IMR-90 (cell line): ENCODE data around the gene HOXA7. TPM values are rescaled to one million over a fixed set of nuclear protein-coding genes. Genes with fewer than 3 reads are reported as not detected.

ENCODE experiments used
- CEBPB ChIP-seq: IDR thresholded peaks from 2 replicates; pipeline ENCODE4 v1.6.1; 2012; ENCODE audit warnings: low read depth, low read length, improper control_type of control experiment
- CTCF ChIP-seq: conservative IDR thresholded peaks from 2 replicates; pipeline ENCODE4 v1.5.1; 2012; ENCODE audit warnings: mild to moderate bottlenecking, low read depth, low read length, improper control_type of control experiment
- MAFK ChIP-seq: IDR thresholded peaks from 2 replicates; pipeline ENCODE4 v1.6.1; 2012; ENCODE audit warnings: low read depth, low read length, improper control_type of control experiment
- NFE2L2 ChIP-seq: fragments of 150-350 bp; IDR thresholded peaks from 2 replicates; pipeline ENCODE4 v1.6.1; 2016; ENCODE audit warnings: low read depth, mild to moderate bottlenecking, low read length
- RAD21 ChIP-seq: IDR thresholded peaks from 2 replicates; pipeline ENCODE4 v1.6.1; 2012; ENCODE audit warnings: low read length, improper control_type of control experiment
- polyA plus RNA-seq, 3 experiments: library from polyadenylated mRNA; depleted of rRNA; stranded (reverse); fragments of >200 nt; gene quantifications; 2 replicates each; pipeline ENCODE4 v1.2.3, GENCODE V29; 2012; ENCODE audit warnings: low replicate concordance in 1 of 3
- total RNA-seq: library from RNA; depleted of rRNA; stranded (reverse); fragments of >200 nt; gene quantifications from 2 replicates; pipeline ENCODE4 v1.2.3, GENCODE V29; 2012

HOXA7 gene
- total and polyA plus RNA-seq, 2 of the 4 experiments (the other 2 are of a cell fraction) = 0.18 to 1.7 TPM

GRCh38 chr7:27161214-27161720 lies 4.8 kb upstream of the HOXA7 start (continued):
- TF ChIP-seq CTCF (no peak), CEBPB (no peak), NFE2L2 (no peak), MAFK (no peak), RAD21 (no peak)
